Right lobe of liver (tissue), 6 donors: ENCODE results near the gene ADGRD1. TPM values are rescaled to one million over a fixed set of nuclear protein-coding genes. Genes with fewer than 3 reads are reported as not detected.

ENCODE experiments used
- ATAC-seq, 4 donors: fragments of 200-7000 bp; cut with Tn5 transposase; one replicate each; pipeline ENCODE4 v1.9.1; 2020; ENCODE audit warnings: mild to moderate bottlenecking in 4 of 4, moderate library complexity in 4 of 4
- DNase-seq, 3 donors: peaks; one replicate each; pipeline ENCODE4 v3.0.0-alpha.2; 2020
- H3K27ac ChIP-seq, 3 donors: fragments of 200-600 bp; one replicate each; pipeline ENCODE4 v1.8.0; 2022
- H3K27me3 ChIP-seq, 2 donors: fragments of 200-600 bp; one replicate each; pipeline ENCODE4 v1.8.0; 2022
- H3K36me3 ChIP-seq, 4 donors: fragments of 200-600 bp; sonication (generic) in 1 of 4; one replicate each; pipeline versions ENCODE4 v1.5.1 to v1.8.0; 2017 to 2022; ENCODE audit warnings: control low read depth in 1 of 4
- H3K4me1 ChIP-seq, 4 donors: fragments of 200-600 bp; sonication (generic) in 1 of 4; one replicate each; pipeline versions ENCODE4 v1.5.1 to v1.8.0; 2017 to 2022; ENCODE audit warnings: control low read depth in 1 of 4
- H3K4me3 ChIP-seq, 3 donors: fragments of 200-600 bp; one replicate each; pipeline ENCODE4 v1.8.0; 2022
- H3K9me3 ChIP-seq, 4 donors: fragments of 200-600 bp; sonication (generic) in 1 of 4; one replicate each; pipeline versions ENCODE4 v1.5.1 to v1.8.0; 2017 to 2022; ENCODE audit warnings: control low read depth in 1 of 4
- POLR2A ChIP-seq: fragments of 450-650 bp; IDR thresholded peaks from one replicate; pipeline ENCODE4 v1.6.1; 2017; ENCODE audit warnings: antibody characterized with exemption, mild to moderate bottlenecking
- WGBS: methylation state at CpG from one replicate; pipeline ENCODE4 v1.1.6; 2018; ENCODE audit warnings: low coverage, low lambda C conversion rate; ENCODE audit not compliant: insufficient coverage; ENCODE audit errors: missing lambda C conversion rate; 5-methylcytosine and 5-hydroxymethylcytosine counted together
- intact Hi-C, 2 donors: fragments of 100-400 bp; cut with DNase I; formaldehyde crosslinking; loops; one replicate each; pipeline versions ENCODE4 v1.11.2 to v1.14.1; 2022
- total RNA-seq, 6 experiments: library from RNA; depleted of rRNA in 2 of 6; stranded (reverse); fragments of >200 nt in 2 of 6; fragmentation: NEBNext Ultra II Directional in 3 of 6; extraction: Animal tissue kit (Norgen Biotek cat#: 25700) in 3 of 6; gene quantifications; one replicate each; pipeline versions ENCODE4 v1.1.0 to v1.2.4, GENCODE V29; 2016 to 2023
- TF ChIP-seq, protein P1 (sequence below), 4 donors: fragments of 200-600 bp in 3 of 4; fragments of 450-650 bp in 1 of 4; IDR thresholded peaks; one replicate each; pipeline versions ENCODE4 v1.5.1 to v1.8.0; 2016 to 2022; ENCODE audit warnings: antibody characterized with exemption in 4 of 4, mild to moderate bottlenecking in 2 of 4
- donor health status: DM: no; HTN: yes; CAD: no.
- donor health status: DM: no; HTN: no; CAD: no.
- donor health status: DM: no; HTN: no; CAD: no.
- donor health status: DM: no; HTN: yes; CAD: no.
- donor health status: DM: no; HTN: yes; CAD: no.

ADGRD1 gene
- total RNA-seq, 6 experiments from 2014 or later, result 4.7 to 17.0 (median 10.9) TPM

DNA sequence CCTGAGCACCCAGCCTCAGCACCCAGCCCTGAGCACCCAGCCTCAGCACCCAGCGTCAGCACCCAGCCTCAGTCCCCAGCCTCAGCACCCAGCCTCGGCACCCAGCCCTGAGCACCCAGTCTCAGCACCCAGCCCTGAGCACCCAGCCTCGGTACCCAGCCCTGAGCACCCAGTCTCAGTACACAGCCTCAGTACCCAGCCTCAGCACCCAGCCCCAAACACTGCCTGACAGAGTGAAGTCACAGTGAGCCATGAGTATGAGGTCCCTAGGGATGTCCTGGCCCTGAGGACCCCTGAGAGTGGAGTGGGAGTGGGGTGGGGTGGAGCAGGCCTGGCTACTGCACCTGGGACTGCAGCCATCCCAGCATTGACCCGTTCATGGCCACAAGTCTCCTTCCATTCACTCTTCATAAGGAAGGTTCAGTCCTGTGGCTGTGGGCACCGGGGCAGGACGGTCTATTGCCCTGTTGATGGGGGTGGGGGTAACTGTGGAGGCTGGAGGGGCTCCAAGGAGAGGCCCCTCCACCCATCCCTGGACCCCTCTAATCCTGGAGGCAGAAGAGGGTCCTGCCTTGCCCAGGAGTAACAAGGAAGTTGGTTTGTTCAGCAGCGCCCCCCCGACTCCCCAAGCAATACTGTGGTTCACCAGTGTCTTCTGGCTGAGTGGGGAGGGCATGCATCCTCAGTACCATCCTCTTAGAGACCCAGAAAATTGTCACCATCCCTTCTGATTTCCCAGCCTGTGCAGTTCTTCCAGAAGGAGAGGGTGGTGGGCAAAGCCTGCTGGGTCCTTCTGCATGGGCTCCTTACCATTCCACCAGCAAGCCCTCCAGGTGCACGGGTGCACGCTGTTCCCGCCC, 140.5 kb downstream of the ADGRD1 start:
- H3K9me3 ChIP-seq, result no peaks in the 10 kb centered on the region
- peak in 2 of 3 donors; percentile 29 to 38 for DNase-seq

DNA sequence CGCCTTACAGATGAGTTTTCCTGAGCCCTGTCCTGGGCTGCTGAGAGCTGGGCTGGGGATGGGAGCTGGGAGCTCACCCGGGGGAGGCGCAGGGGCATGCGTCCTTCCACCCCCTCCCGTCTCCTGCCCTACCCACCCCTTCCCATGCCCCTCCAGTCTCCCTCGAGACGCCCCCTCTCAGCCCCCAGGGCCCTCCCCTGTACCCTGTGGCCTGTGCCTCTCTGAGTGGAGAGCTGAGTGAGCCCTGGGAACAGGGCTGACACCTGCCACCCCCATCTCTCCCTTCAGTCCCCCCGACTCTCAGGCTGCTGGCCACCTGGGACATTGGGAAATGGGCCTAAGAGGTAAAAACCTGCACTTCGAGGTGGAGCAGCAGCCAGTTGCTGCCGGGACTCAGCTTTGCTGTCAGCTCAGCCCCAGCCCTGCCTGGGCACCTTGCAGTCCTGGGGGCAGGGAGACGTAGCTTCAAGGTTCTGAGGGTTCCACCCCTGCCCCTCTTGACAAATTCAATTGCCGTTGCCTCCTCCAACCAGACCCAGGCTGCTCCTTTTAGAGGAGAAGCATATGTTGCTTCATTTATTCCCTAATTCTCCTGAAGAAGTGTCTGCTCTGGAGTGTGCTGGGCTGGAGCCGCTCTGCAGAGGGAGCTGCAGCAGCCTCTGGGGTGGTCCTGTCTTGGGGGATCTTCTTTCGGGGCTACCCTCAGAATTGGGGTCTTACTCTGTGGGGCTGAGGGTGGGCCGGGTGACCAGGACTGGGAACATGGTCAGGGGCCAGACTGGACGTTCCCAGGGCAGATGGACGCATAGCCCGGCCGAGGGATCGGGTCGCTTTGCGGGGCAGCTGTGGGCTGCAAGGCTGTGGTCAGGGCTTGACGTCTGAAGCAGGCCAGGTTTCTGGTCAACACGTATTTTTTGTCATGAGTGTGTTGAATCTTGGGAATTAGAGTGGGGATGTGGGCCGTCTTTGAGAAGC, 141.4 kb downstream of the ADGRD1 start:
- Histone ChIP-seq H3K4me1 (no peaks in the 10 kb centered on the region), H3K27me3 (no peaks in the 10 kb centered on the region), H3K4me3 (no peak overlapping the region), H3K36me3 (no peaks in the 10 kb centered on the region), H3K9me3 (no peaks in the 10 kb centered on the region), H3K27ac (no peak overlapping the region)
- DNase-seq (peak; percentile 7 to 46 (median 41)), ATAC-seq (no peak)
- TF ChIP-seq, protein P1, sequence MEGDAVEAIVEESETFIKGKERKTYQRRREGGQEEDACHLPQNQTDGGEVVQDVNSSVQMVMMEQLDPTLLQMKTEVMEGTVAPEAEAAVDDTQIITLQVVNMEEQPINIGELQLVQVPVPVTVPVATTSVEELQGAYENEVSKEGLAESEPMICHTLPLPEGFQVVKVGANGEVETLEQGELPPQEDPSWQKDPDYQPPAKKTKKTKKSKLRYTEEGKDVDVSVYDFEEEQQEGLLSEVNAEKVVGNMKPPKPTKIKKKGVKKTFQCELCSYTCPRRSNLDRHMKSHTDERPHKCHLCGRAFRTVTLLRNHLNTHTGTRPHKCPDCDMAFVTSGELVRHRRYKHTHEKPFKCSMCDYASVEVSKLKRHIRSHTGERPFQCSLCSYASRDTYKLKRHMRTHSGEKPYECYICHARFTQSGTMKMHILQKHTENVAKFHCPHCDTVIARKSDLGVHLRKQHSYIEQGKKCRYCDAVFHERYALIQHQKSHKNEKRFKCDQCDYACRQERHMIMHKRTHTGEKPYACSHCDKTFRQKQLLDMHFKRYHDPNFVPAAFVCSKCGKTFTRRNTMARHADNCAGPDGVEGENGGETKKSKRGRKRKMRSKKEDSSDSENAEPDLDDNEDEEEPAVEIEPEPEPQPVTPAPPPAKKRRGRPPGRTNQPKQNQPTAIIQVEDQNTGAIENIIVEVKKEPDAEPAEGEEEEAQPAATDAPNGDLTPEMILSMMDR (IDR thresholded peaks at IDR 0.05), result no peak
- no peak for TF ChIP-seq POLR2A
- WGBS, result 83% methylated on average over 6 of the region's 25 CpGs
- intact Hi-C loops, result no loop called here

More for the DNA sequence above, 140.5 kb downstream of the ADGRD1 start:
- no peak for ATAC-seq
- intact Hi-C loops, result no loop called here
- TF ChIP-seq, protein P1 (IDR thresholded peaks at IDR 0.05), result no peak
- no peak for TF ChIP-seq POLR2A
- H3K27ac ChIP-seq, result no peak overlapping the region
- no CpG with 5 or more reads among the region's 11 CpGs for WGBS
- H3K4me1 ChIP-seq, result no peaks in the 10 kb centered on the region
- no peaks in the 10 kb centered on the region for H3K36me3 ChIP-seq
- H3K27me3 ChIP-seq, result no peaks in the 10 kb centered on the region
- no peak overlapping the region for H3K4me3 ChIP-seq

DNA sequence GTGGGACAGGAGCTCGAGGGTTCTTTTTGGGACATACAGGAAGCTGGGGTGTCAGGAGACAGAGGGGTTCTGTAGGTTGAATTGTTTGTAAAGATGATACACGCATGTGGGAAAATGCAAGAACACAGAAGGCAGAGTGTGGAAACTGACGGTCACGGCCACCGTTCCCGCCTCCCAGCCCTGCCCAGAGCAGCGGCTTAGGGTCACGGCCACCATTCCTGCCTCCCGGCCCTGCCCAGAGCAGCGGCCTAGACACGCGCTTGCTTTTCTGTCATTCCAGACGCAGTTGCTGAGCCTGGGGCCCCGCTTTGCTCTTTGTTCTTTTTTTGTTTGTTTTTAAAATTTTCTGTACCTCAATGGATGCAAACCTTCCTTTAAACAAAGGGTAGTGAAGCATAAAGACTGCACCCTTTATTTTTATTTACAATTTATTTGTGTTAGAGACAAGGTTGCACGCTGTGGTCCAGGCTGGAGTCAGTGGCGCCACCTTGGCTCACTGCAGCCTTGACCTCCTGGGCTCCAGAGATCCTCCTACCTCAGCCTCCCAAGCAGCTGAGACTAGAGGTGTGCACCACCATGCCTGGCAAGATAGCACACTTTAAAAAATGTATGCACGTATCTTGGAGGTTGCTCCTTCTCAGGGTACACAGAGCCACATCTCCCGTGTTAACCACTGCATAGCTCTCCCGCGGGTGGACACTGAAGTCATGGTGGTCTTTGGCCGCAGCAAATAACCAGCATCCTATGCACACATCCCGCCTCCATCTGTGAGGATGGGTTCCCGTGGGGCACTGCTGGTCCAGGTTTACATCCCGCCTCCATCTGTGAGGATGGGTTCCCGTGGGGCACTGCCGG, 142.3 kb downstream of the ADGRD1 start:
- Histone ChIP-seq H3K4me3 (no peak overlapping the region), H3K36me3 (no peaks in the 10 kb centered on the region), H3K9me3 (no peaks in the 10 kb centered on the region), H3K4me1 (no peaks in the 10 kb centered on the region), H3K27me3 (no peaks in the 10 kb centered on the region), H3K27ac (no peak overlapping the region)
- WGBS, result 84% methylated on average over 16 of the region's 26 CpGs
- ATAC-seq (no peak), DNase-seq (peak; percentile 4 to 16 (median 15))
- TF ChIP-seq, protein P1 (IDR thresholded peaks at IDR 0.05), result no peak
- TF ChIP-seq POLR2A, result no peak
- intact Hi-C loops, result no loop called here

DNA sequence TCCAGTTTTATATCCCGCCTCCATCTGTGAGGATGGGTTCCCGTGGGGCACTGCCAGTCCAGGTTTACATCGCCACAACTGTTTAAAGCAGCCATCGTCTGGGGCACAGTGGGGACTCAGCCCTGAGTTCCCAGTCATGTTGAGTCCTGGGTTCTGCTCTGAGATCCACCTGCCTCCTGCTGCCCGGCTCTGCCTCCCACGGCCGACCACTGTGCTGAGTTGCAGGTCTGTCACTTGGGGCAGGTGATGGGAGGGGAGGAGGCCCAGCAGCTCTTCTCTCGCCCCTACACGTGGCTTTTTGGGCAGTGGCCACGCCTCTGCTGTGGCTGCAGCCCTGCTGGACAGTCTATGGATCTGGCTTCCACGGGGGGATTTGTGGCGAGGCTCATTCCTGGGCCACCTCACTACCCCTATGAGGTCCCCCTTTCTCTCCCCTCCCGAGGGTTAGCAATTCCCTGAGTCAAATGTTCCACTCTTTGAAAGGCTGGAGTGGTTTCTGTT, 143.0 kb downstream of the ADGRD1 start:
- ATAC-seq, result no peak
- DNase-seq, result peak; percentile 10 to 27 (median 27)
- Histone ChIP-seq H3K36me3 (no peaks in the 10 kb centered on the region), H3K9me3 (no peaks in the 10 kb centered on the region), H3K4me3 (no peak overlapping the region), H3K27ac (no peak overlapping the region), H3K27me3 (no peaks in the 10 kb centered on the region), H3K4me1 (no peaks in the 10 kb centered on the region)
- no CpG with 5 or more reads among the region's 13 CpGs for WGBS
- intact Hi-C loops, result no loop called here
- no peak for TF ChIP-seq POLR2A
- TF ChIP-seq, protein P1 (IDR thresholded peaks at IDR 0.05), result no peak
